WTC11 (cell line): Measurements from ENCODE around the gene PRKN.

ENCODE experiments used
- CREB1 ChIP-seq: sonication (generic); formaldehyde crosslinking; IDR thresholded peaks from 2 replicates; pipeline ENCODE4 v1.8.0; 2023; ENCODE audit warnings: mild to moderate bottlenecking, missing genetic modification reagents
- TEAD1 ChIP-seq: sonication (generic); formaldehyde crosslinking; IDR thresholded peaks from 2 replicates; pipeline ENCODE4 v1.8.0; 2022; ENCODE audit warnings: mild to moderate bottlenecking, missing genetic modification reagents
- TF ChIP-seq, protein P1 (sequence below): fragments of 200-600 bp; IDR thresholded peaks from 2 replicates; pipeline ENCODE4 v1.8.0; 2022; ENCODE audit warnings: antibody characterized with exemption
- TF ChIP-seq, protein P2 (sequence below): sonication (generic); formaldehyde crosslinking; IDR thresholded peaks from 2 replicates; pipeline ENCODE4 v1.8.0; 2022; ENCODE audit warnings: mild to moderate bottlenecking, missing genetic modification reagents
- TF ChIP-seq, protein P3 (sequence below): sonication (generic); formaldehyde crosslinking; IDR thresholded peaks from 2 replicates; pipeline ENCODE4 v1.8.1; 2022; ENCODE audit warnings: mild to moderate bottlenecking, moderate library complexity, missing genetic modification reagents
- TF ChIP-seq, protein P4 (sequence below): sonication (generic); formaldehyde crosslinking; IDR thresholded peaks from 2 replicates; pipeline ENCODE4 v1.8.0; 2022; ENCODE audit warnings: mild to moderate bottlenecking, missing genetic modification reagents

DNA sequence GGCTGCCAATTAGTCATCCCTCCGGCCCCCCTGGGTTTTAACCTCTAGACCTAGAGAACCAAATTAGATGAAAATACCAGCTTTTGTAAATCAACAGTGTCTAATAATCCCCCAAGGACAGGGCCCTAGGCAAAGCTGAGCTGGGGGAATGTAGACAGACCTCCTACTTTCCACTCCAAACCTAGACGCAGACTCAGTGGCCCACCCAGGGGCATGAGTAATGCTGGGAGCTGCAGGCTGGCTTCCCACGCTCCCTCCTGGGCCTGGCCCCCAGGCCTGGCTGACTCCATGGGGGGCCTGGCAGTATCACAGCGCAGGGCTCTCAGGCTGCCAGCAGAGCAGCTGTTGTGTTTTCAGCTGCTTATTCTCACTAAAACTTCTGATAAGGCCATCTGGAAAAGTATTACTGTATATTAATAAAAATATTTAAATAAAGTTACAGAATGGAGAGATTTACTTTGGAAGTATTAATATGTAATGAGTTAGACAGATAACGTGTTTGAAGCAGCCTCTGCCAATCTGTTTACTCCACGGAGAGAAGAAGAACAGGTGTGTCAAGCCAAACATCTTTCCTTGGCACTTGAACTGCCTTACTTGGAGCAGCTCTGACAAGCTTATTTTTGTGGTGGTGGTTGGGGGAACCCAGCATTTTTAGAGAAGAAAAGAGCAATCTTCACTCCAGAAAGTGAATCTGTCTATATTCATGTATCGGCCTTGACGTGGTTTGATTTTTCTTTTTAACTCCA, 1309.7 kb downstream of the PRKN start:
- TF ChIP-seq, protein P1, sequence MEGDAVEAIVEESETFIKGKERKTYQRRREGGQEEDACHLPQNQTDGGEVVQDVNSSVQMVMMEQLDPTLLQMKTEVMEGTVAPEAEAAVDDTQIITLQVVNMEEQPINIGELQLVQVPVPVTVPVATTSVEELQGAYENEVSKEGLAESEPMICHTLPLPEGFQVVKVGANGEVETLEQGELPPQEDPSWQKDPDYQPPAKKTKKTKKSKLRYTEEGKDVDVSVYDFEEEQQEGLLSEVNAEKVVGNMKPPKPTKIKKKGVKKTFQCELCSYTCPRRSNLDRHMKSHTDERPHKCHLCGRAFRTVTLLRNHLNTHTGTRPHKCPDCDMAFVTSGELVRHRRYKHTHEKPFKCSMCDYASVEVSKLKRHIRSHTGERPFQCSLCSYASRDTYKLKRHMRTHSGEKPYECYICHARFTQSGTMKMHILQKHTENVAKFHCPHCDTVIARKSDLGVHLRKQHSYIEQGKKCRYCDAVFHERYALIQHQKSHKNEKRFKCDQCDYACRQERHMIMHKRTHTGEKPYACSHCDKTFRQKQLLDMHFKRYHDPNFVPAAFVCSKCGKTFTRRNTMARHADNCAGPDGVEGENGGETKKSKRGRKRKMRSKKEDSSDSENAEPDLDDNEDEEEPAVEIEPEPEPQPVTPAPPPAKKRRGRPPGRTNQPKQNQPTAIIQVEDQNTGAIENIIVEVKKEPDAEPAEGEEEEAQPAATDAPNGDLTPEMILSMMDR = no peak
- TF ChIP-seq, protein P2, sequence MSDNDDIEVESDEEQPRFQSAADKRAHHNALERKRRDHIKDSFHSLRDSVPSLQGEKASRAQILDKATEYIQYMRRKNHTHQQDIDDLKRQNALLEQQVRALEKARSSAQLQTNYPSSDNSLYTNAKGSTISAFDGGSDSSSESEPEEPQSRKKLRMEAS (CRISPR knock-in tag) = no peak
- TF ChIP-seq, protein P3, sequence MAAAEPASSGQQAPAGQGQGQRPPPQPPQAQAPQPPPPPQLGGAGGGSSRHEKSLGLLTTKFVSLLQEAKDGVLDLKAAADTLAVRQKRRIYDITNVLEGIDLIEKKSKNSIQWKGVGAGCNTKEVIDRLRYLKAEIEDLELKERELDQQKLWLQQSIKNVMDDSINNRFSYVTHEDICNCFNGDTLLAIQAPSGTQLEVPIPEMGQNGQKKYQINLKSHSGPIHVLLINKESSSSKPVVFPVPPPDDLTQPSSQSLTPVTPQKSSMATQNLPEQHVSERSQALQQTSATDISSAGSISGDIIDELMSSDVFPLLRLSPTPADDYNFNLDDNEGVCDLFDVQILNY (CRISPR knock-in tag) = no peak
- no peak for TF ChIP-seq CREB1
- TF ChIP-seq, protein P4, sequence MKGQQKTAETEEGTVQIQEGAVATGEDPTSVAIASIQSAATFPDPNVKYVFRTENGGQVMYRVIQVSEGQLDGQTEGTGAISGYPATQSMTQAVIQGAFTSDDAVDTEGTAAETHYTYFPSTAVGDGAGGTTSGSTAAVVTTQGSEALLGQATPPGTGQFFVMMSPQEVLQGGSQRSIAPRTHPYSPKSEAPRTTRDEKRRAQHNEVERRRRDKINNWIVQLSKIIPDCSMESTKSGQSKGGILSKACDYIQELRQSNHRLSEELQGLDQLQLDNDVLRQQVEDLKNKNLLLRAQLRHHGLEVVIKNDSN (CRISPR knock-in tag) = no peak
- no peak for TF ChIP-seq TEAD1 (CRISPR knock-in tag)
